ENCODE data around the gene BRSK1.
A peak's percentile ranks its signal among the peaks of the same experiment; 100 is the strongest.

Gene BRSK1

GRCh38 chr19:55344444-55344843, 60.6 kb downstream of the BRSK1 start:
- no peak overlapping the region for H3K9ac ChIP-seq (ENCODE audit: low read length)
- H3K4me1 ChIP-seq (ENCODE audit: control insufficient read depth, insufficient read depth, low read length) = peaks cover 26% of the 10 kb centered on the region
- no peaks in the 10 kb centered on the region for H3K9me3 ChIP-seq (ENCODE audit: control insufficient read depth, low read length)
- no peak overlapping the region for H3K4me3 ChIP-seq (ENCODE audit: low read length)
- no peak for DNase-seq (ENCODE audit: low read depth)
- H3K27me3 ChIP-seq (replicated peaks; ENCODE audit: control insufficient read depth, insufficient read depth, low read length) = no peaks in the 10 kb centered on the region
- peaks cover 13% of the 10 kb centered on the region for H3K36me3 ChIP-seq (ENCODE audit: control insufficient read depth, insufficient read depth, low read length, severe bottlenecking)

- H3K4me1 ChIP-seq (ENCODE audit: control insufficient read depth, insufficient read depth, low read length) = peaks cover 23% of the 10 kb centered on the region
- peaks cover 13% of the 10 kb centered on the region for H3K36me3 ChIP-seq (ENCODE audit: control insufficient read depth, insufficient read depth, low read length, severe bottlenecking)
- H3K9ac ChIP-seq (ENCODE audit: low read length) = peak overlapping the region; percentile 49
- H3K9me3 ChIP-seq (ENCODE audit: control insufficient read depth, low read length) = no peaks in the 10 kb centered on the region
- DNase-seq (ENCODE audit: low read depth) = no peak
- no peaks in the 10 kb centered on the region for H3K27me3 ChIP-seq (replicated peaks; ENCODE audit: control insufficient read depth, insufficient read depth, low read length)
- no peak overlapping the region for H3K4me3 ChIP-seq (ENCODE audit: low read length)
These were observed 61.5 kb downstream of the BRSK1 start for GRCh38 chr19:55345101-55345817.

- no peaks in the 10 kb centered on the region for H3K9me3 ChIP-seq (ENCODE audit: control insufficient read depth, low read length)
- peaks cover 3% of the 10 kb centered on the region for H3K27me3 ChIP-seq (replicated peaks; ENCODE audit: control insufficient read depth, insufficient read depth, low read length)
- DNase-seq (ENCODE audit: low read depth) = no peak
- peaks cover 13% of the 10 kb centered on the region for H3K36me3 ChIP-seq (ENCODE audit: control insufficient read depth, insufficient read depth, low read length, severe bottlenecking)
- peak overlapping the region; percentile 51 for H3K9ac ChIP-seq (ENCODE audit: low read length)
- H3K4me3 ChIP-seq (ENCODE audit: low read length) = no peak overlapping the region
- peaks cover 18% of the 10 kb centered on the region for H3K4me1 ChIP-seq (ENCODE audit: control insufficient read depth, insufficient read depth, low read length)
These were observed 62.3 kb downstream of the BRSK1 start for GRCh38 chr19:55345818-55346724.

GRCh38 chr19:55346725-55347441, 63.1 kb downstream of the BRSK1 start:
- H3K4me3 ChIP-seq (ENCODE audit: low read length) = no peak overlapping the region

GRCh38 chr19:55347442-55348009, 63.7 kb downstream of the BRSK1 start:
- no peaks in the 10 kb centered on the region for H3K9me3 ChIP-seq (ENCODE audit: control insufficient read depth, low read length)
- peaks cover 15% of the 10 kb centered on the region for H3K4me1 ChIP-seq (ENCODE audit: control insufficient read depth, insufficient read depth, low read length)
- peaks cover 18% of the 10 kb centered on the region for H3K27me3 ChIP-seq (replicated peaks; ENCODE audit: control insufficient read depth, insufficient read depth, low read length)
- peaks cover 13% of the 10 kb centered on the region for H3K36me3 ChIP-seq (ENCODE audit: control insufficient read depth, insufficient read depth, low read length, severe bottlenecking)
- no peak for DNase-seq (ENCODE audit: low read depth)
- H3K9ac ChIP-seq (ENCODE audit: low read length) = no peak overlapping the region
- no peak overlapping the region for H3K4me3 ChIP-seq (ENCODE audit: low read length)

More at GRCh38 chr19:55346725-55347441, 63.1 kb downstream of the BRSK1 start:
- DNase-seq (ENCODE audit: low read depth) = no peak
- Histone ChIP-seq H3K4me1 (ENCODE audit: control insufficient read depth, insufficient read depth, low read length) (peaks cover 15% of the 10 kb centered on the region), H3K9ac (ENCODE audit: low read length) (no peak overlapping the region), H3K9me3 (ENCODE audit: control insufficient read depth, low read length) (no peaks in the 10 kb centered on the region), H3K27me3 (replicated peaks; ENCODE audit: control insufficient read depth, insufficient read depth, low read length) (peaks cover 12% of the 10 kb centered on the region), H3K36me3 (ENCODE audit: control insufficient read depth, insufficient read depth, low read length, severe bottlenecking) (peaks cover 13% of the 10 kb centered on the region)

- no peak for DNase-seq (ENCODE audit: low read depth)
- Histone ChIP-seq H3K4me3 (ENCODE audit: low read length) (no peak overlapping the region), H3K27me3 (replicated peaks; ENCODE audit: control insufficient read depth, insufficient read depth, low read length) (peaks cover 28% of the 10 kb centered on the region)
These were observed 64.7 kb downstream of the BRSK1 start for GRCh38 chr19:55348317-55349034.

GRCh38 chr19:55350620-55351315, 67.0 kb downstream of the BRSK1 start:
- Histone ChIP-seq H3K9me3 (ENCODE audit: control insufficient read depth, low read length) (no peaks in the 10 kb centered on the region), H3K9ac (ENCODE audit: low read length) (no peak overlapping the region), H3K36me3 (ENCODE audit: control insufficient read depth, insufficient read depth, low read length, severe bottlenecking) (no peaks in the 10 kb centered on the region), H3K4me1 (ENCODE audit: control insufficient read depth, insufficient read depth, low read length) (peaks cover 8% of the 10 kb centered on the region), H3K27me3 (replicated peaks; ENCODE audit: control insufficient read depth, insufficient read depth, low read length) (peaks cover 33% of the 10 kb centered on the region), H3K4me3 (ENCODE audit: low read length) (no peak overlapping the region)
- DNase-seq (ENCODE audit: low read depth) = no peak

More at GRCh38 chr19:55348317-55349034, 64.7 kb downstream of the BRSK1 start:
- Histone ChIP-seq H3K9ac (ENCODE audit: low read length) (no peak overlapping the region), H3K9me3 (ENCODE audit: control insufficient read depth, low read length) (no peaks in the 10 kb centered on the region), H3K4me1 (ENCODE audit: control insufficient read depth, insufficient read depth, low read length) (peaks cover 15% of the 10 kb centered on the region), H3K36me3 (ENCODE audit: control insufficient read depth, insufficient read depth, low read length, severe bottlenecking) (peaks cover 4% of the 10 kb centered on the region)

- Histone ChIP-seq H3K36me3 (ENCODE audit: control insufficient read depth, insufficient read depth, low read length, severe bottlenecking) (no peaks in the 10 kb centered on the region), H3K4me1 (ENCODE audit: control insufficient read depth, insufficient read depth, low read length) (no peaks in the 10 kb centered on the region), H3K9me3 (ENCODE audit: control insufficient read depth, low read length) (no peaks in the 10 kb centered on the region), H3K4me3 (ENCODE audit: low read length) (no peak overlapping the region), H3K27me3 (replicated peaks; ENCODE audit: control insufficient read depth, insufficient read depth, low read length) (peaks cover 34% of the 10 kb centered on the region), H3K9ac (ENCODE audit: low read length) (no peak overlapping the region)
- DNase-seq (ENCODE audit: low read depth) = no peak
These were observed 68.2 kb downstream of the BRSK1 start for GRCh38 chr19:55352040-55352439.

- Histone ChIP-seq H3K27me3 (replicated peaks; ENCODE audit: control insufficient read depth, insufficient read depth, low read length) (peaks cover 37% of the 10 kb centered on the region), H3K36me3 (ENCODE audit: control insufficient read depth, insufficient read depth, low read length, severe bottlenecking) (no peaks in the 10 kb centered on the region), H3K9ac (ENCODE audit: low read length) (no peak overlapping the region), H3K9me3 (ENCODE audit: control insufficient read depth, low read length) (no peaks in the 10 kb centered on the region), H3K4me3 (ENCODE audit: low read length) (no peak overlapping the region), H3K4me1 (ENCODE audit: control insufficient read depth, insufficient read depth, low read length) (no peaks in the 10 kb centered on the region)
- DNase-seq (ENCODE audit: low read depth) = no peak
These were observed 68.8 kb downstream of the BRSK1 start for GRCh38 chr19:55352549-55353145.

- Histone ChIP-seq H3K9me3 (ENCODE audit: control insufficient read depth, low read length) (no peaks in the 10 kb centered on the region), H3K36me3 (ENCODE audit: control insufficient read depth, insufficient read depth, low read length, severe bottlenecking) (no peaks in the 10 kb centered on the region), H3K27me3 (replicated peaks; ENCODE audit: control insufficient read depth, insufficient read depth, low read length) (peaks cover 37% of the 10 kb centered on the region), H3K4me1 (ENCODE audit: control insufficient read depth, insufficient read depth, low read length) (no peaks in the 10 kb centered on the region), H3K9ac (ENCODE audit: low read length) (no peak overlapping the region), H3K4me3 (ENCODE audit: low read length) (peak overlapping the region; percentile 54)
- no peak for DNase-seq (ENCODE audit: low read depth)
These were observed 69.6 kb downstream of the BRSK1 start for GRCh38 chr19:55353356-55353802.

All from adipocyte (in vitro differentiated cells).